GM23338 (cell line): ENCODE data around the gene OR10A4. TPM values are rescaled to one million over a fixed set of nuclear protein-coding genes. Genes with fewer than 3 reads are reported as not detected.

ENCODE experiments used
- ATAC-seq: fragments of 200-7000 bp; cut with Tn5 transposase; 3 replicates; pipeline ENCODE4 v1.9.1; 2020
- DNase-seq: peaks from one replicate; pipeline ENCODE4 v3.0.0-alpha.2; 2015; ENCODE audit warnings: low spot score
- H2AFZ ChIP-seq: fragments of 200-600 bp; sonication (generic); 2 replicates; pipeline ENCODE4 v1.8.0; 2016; ENCODE audit warnings: antibody characterized with exemption, mild to moderate bottlenecking, moderate library complexity
- H3F3A ChIP-seq: fragments of 200-600 bp; sonication (generic); replicated peaks from 2 replicates; pipeline ENCODE4 v1.8.0; 2017; ENCODE audit warnings: antibody characterized with exemption, mixed run types, low read depth
- H3K27ac ChIP-seq: fragments of 200-600 bp; sonication (generic); 2 replicates; pipeline ENCODE4 v1.6.1; 2016; ENCODE audit warnings: low read depth
- H3K27me3 ChIP-seq: fragments of 200-600 bp; sonication (generic); 2 replicates; pipeline ENCODE4 v1.8.0; 2016; ENCODE audit warnings: mild to moderate bottlenecking, mixed run types, moderate library complexity; ENCODE audit not compliant: insufficient read depth
- H3K36me3 ChIP-seq: fragments of 200-600 bp; sonication (generic); 2 replicates; pipeline ENCODE4 v1.8.0; 2016; ENCODE audit warnings: mild to moderate bottlenecking; ENCODE audit not compliant: insufficient read depth
- H3K4me1 ChIP-seq: fragments of 200-600 bp; sonication (generic); 2 replicates; pipeline ENCODE4 v1.8.0; 2016; ENCODE audit warnings: mild to moderate bottlenecking, moderate library complexity; ENCODE audit not compliant: insufficient read depth
- H3K4me2 ChIP-seq: fragments of 200-600 bp; sonication (generic); 2 replicates; pipeline ENCODE4 v1.7.1; 2017; ENCODE audit warnings: mixed run types
- H3K4me3 ChIP-seq: fragments of 200-600 bp; sonication (generic); 2 replicates; pipeline ENCODE4 v1.6.1; 2016; ENCODE audit warnings: mixed run types
- H3K79me2 ChIP-seq: fragments of 200-600 bp; sonication (generic); replicated peaks from 2 replicates; pipeline ENCODE4 v1.8.0; 2017; ENCODE audit warnings: mild to moderate bottlenecking; ENCODE audit not compliant: insufficient read depth
- H3K9me2 ChIP-seq: fragments of 200-600 bp; sonication (generic); 2 replicates; pipeline ENCODE4 v1.8.0; 2017; ENCODE audit not compliant: insufficient read depth
- H4K20me1 ChIP-seq: fragments of 200-600 bp; sonication (generic); replicated peaks from 2 replicates; pipeline ENCODE4 v1.8.0; 2017; ENCODE audit warnings: mild to moderate bottlenecking; ENCODE audit not compliant: insufficient read depth
- H3K27ac Mint-ChIP-seq: 2 replicates; pipeline ENCODE4 v1.8.0; 2020; ENCODE audit warnings: inconsistent platforms, mild to moderate bottlenecking, moderate library complexity, mixed read lengths
- H3K27me3 Mint-ChIP-seq: 3 replicates; pipeline ENCODE4 v1.8.0; 2022; ENCODE audit warnings: low read depth, mild to moderate bottlenecking, moderate library complexity, mixed read lengths, inconsistent platforms; ENCODE audit not compliant: insufficient read depth, poor library complexity
- H3K36me3 Mint-ChIP-seq: 3 replicates; pipeline ENCODE4 v1.8.0; 2021; ENCODE audit warnings: low read depth, mild to moderate bottlenecking, inconsistent platforms, moderate library complexity, mixed read lengths
- H3K4me1 Mint-ChIP-seq: 3 replicates; pipeline ENCODE4 v1.8.0; 2020; ENCODE audit warnings: mild to moderate bottlenecking, inconsistent platforms, mixed read lengths
- H3K4me3 Mint-ChIP-seq: 3 replicates; pipeline ENCODE4 v1.8.0; 2021; ENCODE audit warnings: moderate library complexity, mild to moderate bottlenecking, inconsistent platforms, mixed read lengths
- H3K9me3 Mint-ChIP-seq: 3 replicates; pipeline ENCODE4 v1.8.0; 2020; ENCODE audit warnings: moderate library complexity, mild to moderate bottlenecking, inconsistent platforms, mixed read lengths
- CREB1 ChIP-seq: fragments of 250-450 bp; sonication (Bioruptor Pico); IDR thresholded peaks from 2 replicates; pipeline ENCODE4 v1.5.0; 2020; ENCODE audit warnings: low read depth, mild to moderate bottlenecking, moderate library complexity
- EZH2 ChIP-seq: fragments of 200-600 bp; sonication (generic); IDR thresholded peaks from one replicate; pipeline ENCODE4 v1.8.0; 2017; ENCODE audit warnings: antibody characterized with exemption, mild to moderate bottlenecking, low read depth; ENCODE audit not compliant: unreplicated experiment
- EZH2phosphoT487 ChIP-seq: fragments of 200-600 bp; sonication (generic); IDR thresholded peaks from one replicate; pipeline ENCODE4 v1.8.1; 2018; ENCODE audit warnings: antibody characterized with exemption; ENCODE audit not compliant: unreplicated experiment
- JUNB ChIP-seq: IDR thresholded peaks from one replicate; pipeline ENCODE4 v1.6.1; 2016; ENCODE audit warnings: antibody characterized with exemption; ENCODE audit not compliant: unreplicated experiment
- NANOG ChIP-seq: IDR thresholded peaks from 2 replicates; pipeline ENCODE4 v1.6.1; 2016; ENCODE audit warnings: antibody characterized with exemption, borderline replicate concordance
- POLR2AphosphoS5 ChIP-seq: IDR thresholded peaks from 2 replicates; pipeline ENCODE4 v1.6.1; 2016; ENCODE audit warnings: antibody characterized with exemption, low read depth
- STAT1 ChIP-seq: IDR thresholded peaks from one replicate; pipeline ENCODE4 v1.6.1; 2016; ENCODE audit warnings: antibody characterized with exemption; ENCODE audit not compliant: unreplicated experiment
- ZNF331 ChIP-seq: fragments of 250-450 bp; sonication (Bioruptor Pico); IDR thresholded peaks from 2 replicates; pipeline ENCODE4 v1.5.0; 2020; ENCODE audit warnings: low read depth, mild to moderate bottlenecking, moderate library complexity
- polyA plus RNA-seq: library from polyadenylated mRNA; unstranded; fragments of >200 nt; fragmentation: Nextera tagmentation; extraction: Ambion mirVana; gene quantifications from 2 replicates; pipeline ENCODE4 v1.2.1, GENCODE V29; 2016
- total RNA-seq: library from RNA; depleted of rRNA; stranded (reverse); fragments of >200 nt; shearing (Covaris generic); gene quantifications from 2 replicates; pipeline ENCODE4 v1.2.3, GENCODE V29; 2014
- TF ChIP-seq, protein P1 (sequence below): IDR thresholded peaks from 2 replicates; pipeline ENCODE4 v1.6.1; 2016; ENCODE audit warnings: antibody characterized with exemption
- TF ChIP-seq, protein P2 (sequence below): fragments of 250-450 bp; sonication (Bioruptor Pico); IDR thresholded peaks from 2 replicates; pipeline ENCODE4 v1.5.0; 2020; ENCODE audit warnings: mild to moderate bottlenecking, moderate library complexity
- TF ChIP-seq, protein P3 (sequence below): IDR thresholded peaks from one replicate; pipeline ENCODE4 v1.6.1; 2018; ENCODE audit warnings: antibody characterized with exemption; ENCODE audit not compliant: unreplicated experiment
- TF ChIP-seq, protein P4 (sequence below), 2 experiments: fragments of 200-600 bp in 1 of 2; sonication (generic) in 1 of 2; conservative IDR thresholded peaks; 2 replicates each; pipeline versions ENCODE4 v1.5.1 to v1.6.1; 2016 to 2017; ENCODE audit warnings: antibody characterized with exemption in 2 of 2, low read depth in 2 of 2, mild to moderate bottlenecking in 2 of 2, moderate library complexity in 1 of 2

The OR10A4 gene
- total and polyA plus RNA-seq, 2 experiments from 2014 or later, result 0.21 TPM; not detected in 1

DNA sequence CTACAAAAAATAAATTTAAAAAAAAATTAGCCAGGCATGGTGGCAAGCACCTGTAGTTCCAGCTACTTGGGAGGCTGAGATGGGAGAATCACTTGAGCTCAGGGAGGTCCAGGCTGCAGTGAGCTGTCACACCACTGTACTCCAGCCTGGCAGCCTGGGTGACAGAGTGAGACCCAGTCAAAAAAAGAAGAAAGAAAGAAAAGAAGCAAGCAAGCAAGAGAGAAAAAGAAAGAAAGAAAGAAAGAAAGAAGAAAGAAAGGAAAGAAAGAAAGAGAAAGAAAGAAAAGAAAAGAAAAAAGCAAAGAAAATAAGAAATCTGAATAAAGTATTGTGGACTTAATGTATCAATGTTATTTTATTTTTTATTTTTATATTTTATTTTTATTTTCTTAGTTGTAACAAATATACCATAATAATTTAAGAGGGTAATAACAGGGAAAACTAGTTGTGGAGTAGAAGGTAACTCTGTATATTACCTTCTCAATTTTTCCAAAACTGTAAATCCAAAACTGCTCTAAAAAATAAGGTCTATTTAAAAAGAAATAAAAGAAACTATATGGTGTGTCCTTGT, 48.7 kb downstream of the OR10A4 start:
- H3K79me2 ChIP-seq, result peaks cover 25% of the 10 kb centered on the region
- H3K36me3 Mint-ChIP-seq, result peaks cover 10% of the 10 kb centered on the region; the same call in 2 of the 3 replicates
- peak overlapping the region; percentile 88; the same call in 1 of the 2 replicates for H2AFZ ChIP-seq
- H3K36me3 ChIP-seq, result no peaks in the 10 kb centered on the region
- no peak overlapping the region; the same call in 2 of the 3 replicates for H3K4me3 Mint-ChIP-seq
- H3K4me2 ChIP-seq, result no peak overlapping the region
- no peaks in the 10 kb centered on the region for H3K9me3 Mint-ChIP-seq
- H4K20me1 ChIP-seq, result no peaks in the 10 kb centered on the region
- H3K4me3 ChIP-seq, result no peak overlapping the region
- H3K27ac ChIP-seq, result 0 out of 2 replicates have a peak overlapping the region, but pooled peaks have one; percentile 39
- H3K4me1 ChIP-seq, result peaks cover 29% of the 10 kb centered on the region
- H3K9me2 ChIP-seq, result no peaks in the 10 kb centered on the region
- TF ChIP-seq, protein P1, sequence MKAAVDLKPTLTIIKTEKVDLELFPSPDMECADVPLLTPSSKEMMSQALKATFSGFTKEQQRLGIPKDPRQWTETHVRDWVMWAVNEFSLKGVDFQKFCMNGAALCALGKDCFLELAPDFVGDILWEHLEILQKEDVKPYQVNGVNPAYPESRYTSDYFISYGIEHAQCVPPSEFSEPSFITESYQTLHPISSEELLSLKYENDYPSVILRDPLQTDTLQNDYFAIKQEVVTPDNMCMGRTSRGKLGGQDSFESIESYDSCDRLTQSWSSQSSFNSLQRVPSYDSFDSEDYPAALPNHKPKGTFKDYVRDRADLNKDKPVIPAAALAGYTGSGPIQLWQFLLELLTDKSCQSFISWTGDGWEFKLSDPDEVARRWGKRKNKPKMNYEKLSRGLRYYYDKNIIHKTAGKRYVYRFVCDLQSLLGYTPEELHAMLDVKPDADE, result no peak
- no peak for TF ChIP-seq STAT1
- no peak for TF ChIP-seq POLR2AphosphoS5
- TF ChIP-seq CREB1, result no peak
- TF ChIP-seq, protein P2, sequence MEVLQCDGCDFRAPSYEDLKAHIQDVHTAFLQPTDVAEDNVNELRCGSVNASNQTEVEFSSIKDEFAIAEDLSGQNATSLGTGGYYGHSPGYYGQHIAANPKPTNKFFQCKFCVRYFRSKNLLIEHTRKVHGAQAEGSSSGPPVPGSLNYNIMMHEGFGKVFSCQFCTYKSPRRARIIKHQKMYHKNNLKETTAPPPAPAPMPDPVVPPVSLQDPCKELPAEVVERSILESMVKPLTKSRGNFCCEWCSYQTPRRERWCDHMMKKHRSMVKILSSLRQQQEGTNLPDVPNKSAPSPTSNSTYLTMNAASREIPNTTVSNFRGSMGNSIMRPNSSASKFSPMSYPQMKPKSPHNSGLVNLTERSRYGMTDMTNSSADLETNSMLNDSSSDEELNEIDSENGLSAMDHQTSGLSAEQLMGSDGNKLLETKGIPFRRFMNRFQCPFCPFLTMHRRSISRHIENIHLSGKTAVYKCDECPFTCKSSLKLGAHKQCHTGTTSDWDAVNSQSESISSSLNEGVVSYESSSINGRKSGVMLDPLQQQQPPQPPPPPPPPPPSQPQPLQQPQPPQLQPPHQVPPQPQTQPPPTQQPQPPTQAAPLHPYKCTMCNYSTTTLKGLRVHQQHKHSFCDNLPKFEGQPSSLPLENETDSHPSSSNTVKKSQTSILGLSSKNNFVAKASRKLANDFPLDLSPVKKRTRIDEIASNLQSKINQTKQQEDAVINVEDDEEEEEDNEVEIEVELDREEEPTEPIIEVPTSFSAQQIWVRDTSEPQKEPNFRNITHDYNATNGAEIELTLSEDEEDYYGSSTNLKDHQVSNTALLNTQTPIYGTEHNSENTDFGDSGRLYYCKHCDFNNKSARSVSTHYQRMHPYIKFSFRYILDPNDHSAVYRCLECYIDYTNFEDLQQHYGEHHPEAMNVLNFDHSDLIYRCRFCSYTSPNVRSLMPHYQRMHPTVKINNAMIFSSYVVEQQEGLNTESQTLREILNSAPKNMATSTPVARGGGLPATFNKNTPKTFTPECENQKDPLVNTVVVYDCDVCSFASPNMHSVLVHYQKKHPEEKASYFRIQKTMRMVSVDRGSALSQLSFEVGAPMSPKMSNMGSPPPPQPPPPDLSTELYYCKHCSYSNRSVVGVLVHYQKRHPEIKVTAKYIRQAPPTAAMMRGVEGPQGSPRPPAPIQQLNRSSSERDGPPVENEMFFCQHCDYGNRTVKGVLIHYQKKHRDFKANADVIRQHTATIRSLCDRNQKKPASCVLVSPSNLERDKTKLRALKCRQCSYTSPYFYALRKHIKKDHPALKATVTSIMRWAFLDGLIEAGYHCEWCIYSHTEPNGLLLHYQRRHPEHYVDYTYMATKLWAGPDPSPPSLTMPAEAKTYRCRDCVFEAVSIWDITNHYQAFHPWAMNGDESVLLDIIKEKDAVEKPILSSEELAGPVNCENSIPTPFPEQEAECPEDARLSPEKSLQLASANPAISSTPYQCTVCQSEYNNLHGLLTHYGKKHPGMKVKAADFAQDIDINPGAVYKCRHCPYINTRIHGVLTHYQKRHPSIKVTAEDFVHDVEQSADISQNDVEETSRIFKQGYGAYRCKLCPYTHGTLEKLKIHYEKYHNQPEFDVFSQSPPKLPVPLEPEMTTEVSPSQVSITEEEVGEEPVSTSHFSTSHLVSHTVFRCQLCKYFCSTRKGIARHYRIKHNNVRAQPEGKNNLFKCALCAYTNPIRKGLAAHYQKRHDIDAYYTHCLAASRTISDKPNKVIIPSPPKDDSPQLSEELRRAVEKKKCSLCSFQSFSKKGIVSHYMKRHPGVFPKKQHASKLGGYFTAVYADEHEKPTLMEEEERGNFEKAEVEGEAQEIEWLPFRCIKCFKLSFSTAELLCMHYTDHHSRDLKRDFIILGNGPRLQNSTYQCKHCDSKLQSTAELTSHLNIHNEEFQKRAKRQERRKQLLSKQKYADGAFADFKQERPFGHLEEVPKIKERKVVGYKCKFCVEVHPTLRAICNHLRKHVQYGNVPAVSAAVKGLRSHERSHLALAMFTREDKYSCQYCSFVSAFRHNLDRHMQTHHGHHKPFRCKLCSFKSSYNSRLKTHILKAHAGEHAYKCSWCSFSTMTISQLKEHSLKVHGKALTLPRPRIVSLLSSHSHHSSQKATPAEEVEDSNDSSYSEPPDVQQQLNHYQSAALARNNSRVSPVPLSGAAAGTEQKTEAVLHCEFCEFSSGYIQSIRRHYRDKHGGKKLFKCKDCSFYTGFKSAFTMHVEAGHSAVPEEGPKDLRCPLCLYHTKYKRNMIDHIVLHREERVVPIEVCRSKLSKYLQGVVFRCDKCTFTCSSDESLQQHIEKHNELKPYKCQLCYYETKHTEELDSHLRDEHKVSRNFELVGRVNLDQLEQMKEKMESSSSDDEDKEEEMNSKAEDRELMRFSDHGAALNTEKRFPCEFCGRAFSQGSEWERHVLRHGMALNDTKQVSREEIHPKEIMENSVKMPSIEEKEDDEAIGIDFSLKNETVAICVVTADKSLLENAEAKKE, result no peak
- no peak for TF ChIP-seq ZNF331 (CRISPR knock-in tag)
- no peak for TF ChIP-seq EZH2phosphoT487
- TF ChIP-seq, protein P3, sequence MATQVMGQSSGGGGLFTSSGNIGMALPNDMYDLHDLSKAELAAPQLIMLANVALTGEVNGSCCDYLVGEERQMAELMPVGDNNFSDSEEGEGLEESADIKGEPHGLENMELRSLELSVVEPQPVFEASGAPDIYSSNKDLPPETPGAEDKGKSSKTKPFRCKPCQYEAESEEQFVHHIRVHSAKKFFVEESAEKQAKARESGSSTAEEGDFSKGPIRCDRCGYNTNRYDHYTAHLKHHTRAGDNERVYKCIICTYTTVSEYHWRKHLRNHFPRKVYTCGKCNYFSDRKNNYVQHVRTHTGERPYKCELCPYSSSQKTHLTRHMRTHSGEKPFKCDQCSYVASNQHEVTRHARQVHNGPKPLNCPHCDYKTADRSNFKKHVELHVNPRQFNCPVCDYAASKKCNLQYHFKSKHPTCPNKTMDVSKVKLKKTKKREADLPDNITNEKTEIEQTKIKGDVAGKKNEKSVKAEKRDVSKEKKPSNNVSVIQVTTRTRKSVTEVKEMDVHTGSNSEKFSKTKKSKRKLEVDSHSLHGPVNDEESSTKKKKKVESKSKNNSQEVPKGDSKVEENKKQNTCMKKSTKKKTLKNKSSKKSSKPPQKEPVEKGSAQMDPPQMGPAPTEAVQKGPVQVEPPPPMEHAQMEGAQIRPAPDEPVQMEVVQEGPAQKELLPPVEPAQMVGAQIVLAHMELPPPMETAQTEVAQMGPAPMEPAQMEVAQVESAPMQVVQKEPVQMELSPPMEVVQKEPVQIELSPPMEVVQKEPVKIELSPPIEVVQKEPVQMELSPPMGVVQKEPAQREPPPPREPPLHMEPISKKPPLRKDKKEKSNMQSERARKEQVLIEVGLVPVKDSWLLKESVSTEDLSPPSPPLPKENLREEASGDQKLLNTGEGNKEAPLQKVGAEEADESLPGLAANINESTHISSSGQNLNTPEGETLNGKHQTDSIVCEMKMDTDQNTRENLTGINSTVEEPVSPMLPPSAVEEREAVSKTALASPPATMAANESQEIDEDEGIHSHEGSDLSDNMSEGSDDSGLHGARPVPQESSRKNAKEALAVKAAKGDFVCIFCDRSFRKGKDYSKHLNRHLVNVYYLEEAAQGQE, result no peak
- TF ChIP-seq EZH2, result no peak
- TF ChIP-seq, protein P4, sequence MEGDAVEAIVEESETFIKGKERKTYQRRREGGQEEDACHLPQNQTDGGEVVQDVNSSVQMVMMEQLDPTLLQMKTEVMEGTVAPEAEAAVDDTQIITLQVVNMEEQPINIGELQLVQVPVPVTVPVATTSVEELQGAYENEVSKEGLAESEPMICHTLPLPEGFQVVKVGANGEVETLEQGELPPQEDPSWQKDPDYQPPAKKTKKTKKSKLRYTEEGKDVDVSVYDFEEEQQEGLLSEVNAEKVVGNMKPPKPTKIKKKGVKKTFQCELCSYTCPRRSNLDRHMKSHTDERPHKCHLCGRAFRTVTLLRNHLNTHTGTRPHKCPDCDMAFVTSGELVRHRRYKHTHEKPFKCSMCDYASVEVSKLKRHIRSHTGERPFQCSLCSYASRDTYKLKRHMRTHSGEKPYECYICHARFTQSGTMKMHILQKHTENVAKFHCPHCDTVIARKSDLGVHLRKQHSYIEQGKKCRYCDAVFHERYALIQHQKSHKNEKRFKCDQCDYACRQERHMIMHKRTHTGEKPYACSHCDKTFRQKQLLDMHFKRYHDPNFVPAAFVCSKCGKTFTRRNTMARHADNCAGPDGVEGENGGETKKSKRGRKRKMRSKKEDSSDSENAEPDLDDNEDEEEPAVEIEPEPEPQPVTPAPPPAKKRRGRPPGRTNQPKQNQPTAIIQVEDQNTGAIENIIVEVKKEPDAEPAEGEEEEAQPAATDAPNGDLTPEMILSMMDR (conservative IDR thresholded peaks at IDR 0.05; ENCODE audit: low read depth in 2 of 2), result no peak
- TF ChIP-seq NANOG, result no peak
- TF ChIP-seq JUNB, result no peak
- no peaks in the 10 kb centered on the region for H3K27me3 ChIP-seq
- ATAC-seq (no peak), DNase-seq (no peak)
- peaks cover 28% of the 10 kb centered on the region for H3K4me1 Mint-ChIP-seq
- H3K27me3 Mint-ChIP-seq, result peaks cover 4% of the 10 kb centered on the region
- no peak overlapping the region for H3K27ac Mint-ChIP-seq
- H3F3A ChIP-seq, result no peaks in the 10 kb centered on the region
